ENCODE measurements around the gene CRYAB. TPM values are rescaled to one million over a fixed set of nuclear protein-coding genes. Genes with fewer than 3 reads are reported as not detected.

The CRYAB gene
- total RNA-seq, 2 experiments from 2014 or later, result not detected

- Histone ChIP-seq H3K9me3 (ENCODE audit: control insufficient read depth in 1 of 2, insufficient read depth in 1 of 2, low read length in 2 of 2) (no peaks in the 10 kb centered on the region), H3K36me3 (ENCODE audit: insufficient read depth, low read length) (no peaks in the 10 kb centered on the region), H3K27me3 (ENCODE audit: control insufficient read depth in 1 of 2, insufficient read depth in 2 of 2, low read length in 2 of 2) (no peaks in the 10 kb centered on the region), H3K27ac (ENCODE audit: low read depth in 1 of 2, low read length in 2 of 2) (no peak overlapping the region), H3K4me3 (ENCODE audit: low read length) (no peak overlapping the region), H3K4me1 (ENCODE audit: insufficient read depth, low read length) (peaks cover 5% of the 10 kb centered on the region)
- Mint-ChIP-seq H3K27ac (no peak overlapping the region), H3K36me3 (ENCODE audit: low read depth) (no peaks in the 10 kb centered on the region), H3K4me1 (ENCODE audit: low read depth) (peaks cover 5% of the 10 kb centered on the region), H3K9me3 (no peaks in the 10 kb centered on the region), H3K27me3 (peaks cover 4% of the 10 kb centered on the region), H3K4me3 (no peak overlapping the region)
- TF ChIP-seq, protein P1, sequence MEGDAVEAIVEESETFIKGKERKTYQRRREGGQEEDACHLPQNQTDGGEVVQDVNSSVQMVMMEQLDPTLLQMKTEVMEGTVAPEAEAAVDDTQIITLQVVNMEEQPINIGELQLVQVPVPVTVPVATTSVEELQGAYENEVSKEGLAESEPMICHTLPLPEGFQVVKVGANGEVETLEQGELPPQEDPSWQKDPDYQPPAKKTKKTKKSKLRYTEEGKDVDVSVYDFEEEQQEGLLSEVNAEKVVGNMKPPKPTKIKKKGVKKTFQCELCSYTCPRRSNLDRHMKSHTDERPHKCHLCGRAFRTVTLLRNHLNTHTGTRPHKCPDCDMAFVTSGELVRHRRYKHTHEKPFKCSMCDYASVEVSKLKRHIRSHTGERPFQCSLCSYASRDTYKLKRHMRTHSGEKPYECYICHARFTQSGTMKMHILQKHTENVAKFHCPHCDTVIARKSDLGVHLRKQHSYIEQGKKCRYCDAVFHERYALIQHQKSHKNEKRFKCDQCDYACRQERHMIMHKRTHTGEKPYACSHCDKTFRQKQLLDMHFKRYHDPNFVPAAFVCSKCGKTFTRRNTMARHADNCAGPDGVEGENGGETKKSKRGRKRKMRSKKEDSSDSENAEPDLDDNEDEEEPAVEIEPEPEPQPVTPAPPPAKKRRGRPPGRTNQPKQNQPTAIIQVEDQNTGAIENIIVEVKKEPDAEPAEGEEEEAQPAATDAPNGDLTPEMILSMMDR (IDR thresholded peaks at IDR 0.05), result no peak
- DNase-seq (no peak), ATAC-seq (ENCODE audit: poor library complexity) (no peak)
- POLR2A ChIA-PET, result no interaction called here
- intact Hi-C loops (cut with DNase I, micrococcal nuclease), result no loop called here
- CTCF ChIA-PET, result no interaction called here
Measured at GRCh38 chr11:111947143-111947542, 35.6 kb upstream of the CRYAB start.

DNA sequence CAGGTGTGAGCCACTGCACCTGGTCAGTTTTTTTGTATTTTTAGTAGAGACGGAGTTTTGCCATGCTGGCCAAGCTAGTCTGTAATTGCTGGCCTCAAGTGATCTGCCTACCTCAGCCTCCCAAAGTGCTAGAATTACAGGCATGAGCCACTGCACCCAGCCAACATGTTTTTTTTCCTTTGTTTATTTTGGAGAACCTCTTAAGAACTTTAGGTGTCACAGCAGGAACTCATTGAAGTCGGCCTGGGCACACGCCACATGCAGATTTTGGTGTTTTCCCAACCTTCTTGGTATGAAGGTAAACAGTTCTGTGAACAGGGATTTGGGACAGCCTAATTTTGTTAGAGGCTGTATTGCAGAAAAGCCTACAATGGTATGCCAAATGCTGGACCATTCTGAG is 34.9 kb upstream of the CRYAB start:
- CTCF ChIA-PET, result no interaction called here
- H3K4me1 Mint-ChIP-seq (ENCODE audit: low read depth), result peaks cover 5% of the 10 kb centered on the region
- POLR2A ChIA-PET, result no interaction called here

DNA sequence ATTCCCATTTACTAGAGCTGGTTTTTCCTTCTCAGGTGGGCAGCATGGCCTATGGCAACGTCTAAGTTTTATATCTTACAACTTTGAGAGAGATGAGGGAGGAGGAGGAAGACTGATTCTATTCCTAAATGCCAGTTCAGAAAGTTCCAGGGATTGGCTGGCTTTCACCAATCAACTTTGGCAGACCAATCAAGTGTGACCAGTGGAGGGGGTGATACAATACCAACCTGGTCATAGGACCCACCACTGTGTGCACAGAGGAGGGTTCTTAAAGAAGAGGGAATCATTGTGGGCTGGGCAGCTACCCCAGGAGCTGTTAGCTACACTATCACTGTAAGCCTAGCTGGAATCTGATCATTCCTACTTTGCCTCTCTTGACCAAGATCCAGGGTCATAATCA is 33.6 kb upstream of the CRYAB start:
- H3K27ac Mint-ChIP-seq, result no peak overlapping the region
- POLR2A ChIA-PET, result no interaction called here

More for the DNA sequence above, 34.9 kb upstream of the CRYAB start:
- ATAC-seq (ENCODE audit: poor library complexity), result no peak
- Mint-ChIP-seq H3K9me3 (no peaks in the 10 kb centered on the region), H3K27me3 (peaks cover 4% of the 10 kb centered on the region), H3K27ac (no peak overlapping the region), H3K36me3 (ENCODE audit: low read depth) (no peaks in the 10 kb centered on the region), H3K4me3 (no peak overlapping the region)
- no peak overlapping the region for H3K27ac ChIP-seq (ENCODE audit: low read depth in 1 of 2, low read length in 2 of 2)
- no peaks in the 10 kb centered on the region for H3K36me3 ChIP-seq (ENCODE audit: insufficient read depth, low read length)
- H3K4me1 ChIP-seq (ENCODE audit: insufficient read depth, low read length), result peaks cover 5% of the 10 kb centered on the region
- intact Hi-C loops (cut with DNase I, micrococcal nuclease), result no loop called here
- no peaks in the 10 kb centered on the region for H3K9me3 ChIP-seq (ENCODE audit: control insufficient read depth in 1 of 2, insufficient read depth in 1 of 2, low read length in 2 of 2)
- no peak overlapping the region for H3K4me3 ChIP-seq (ENCODE audit: low read length)
- TF ChIP-seq, protein P1 (IDR thresholded peaks at IDR 0.05), result no peak
- no peaks in the 10 kb centered on the region for H3K27me3 ChIP-seq (ENCODE audit: control insufficient read depth in 1 of 2, insufficient read depth in 2 of 2, low read length in 2 of 2)
- no peak for DNase-seq

More for the DNA sequence above, 33.6 kb upstream of the CRYAB start:
- DNase-seq, result no peak
- no peak overlapping the region for H3K27ac ChIP-seq (ENCODE audit: low read depth in 1 of 2, low read length in 2 of 2)
- no peak overlapping the region for H3K4me3 ChIP-seq (ENCODE audit: low read length)
- intact Hi-C loops (cut with DNase I, micrococcal nuclease), result no loop called here
- no peak overlapping the region for H3K4me3 Mint-ChIP-seq
- ATAC-seq (ENCODE audit: poor library complexity), result no peak
- CTCF ChIA-PET, result interaction anchor here (0.7 kb wide), 1 partner anchor 55 kb away, joined by 3 read pairs; no protein-coding TSS in a partner anchor
- H3K36me3 ChIP-seq (ENCODE audit: insufficient read depth, low read length), result no peaks in the 10 kb centered on the region
- peaks cover 5% of the 10 kb centered on the region for H3K4me1 ChIP-seq (ENCODE audit: insufficient read depth, low read length)
- peaks cover 4% of the 10 kb centered on the region for H3K27me3 Mint-ChIP-seq
- H3K9me3 Mint-ChIP-seq, result no peaks in the 10 kb centered on the region
- peaks cover 5% of the 10 kb centered on the region for H3K4me1 Mint-ChIP-seq (ENCODE audit: low read depth)
- no peaks in the 10 kb centered on the region for H3K36me3 Mint-ChIP-seq (ENCODE audit: low read depth)
- H3K27me3 ChIP-seq (ENCODE audit: control insufficient read depth in 1 of 2, insufficient read depth in 2 of 2, low read length in 2 of 2), result no peaks in the 10 kb centered on the region
- TF ChIP-seq, protein P1 (IDR thresholded peaks at IDR 0.05), result no peak
- H3K9me3 ChIP-seq (ENCODE audit: control insufficient read depth in 1 of 2, insufficient read depth in 1 of 2, low read length in 2 of 2), result no peaks in the 10 kb centered on the region
